ENCODE data around the gene PPIF. TPM values are rescaled to one million over a fixed set of nuclear protein-coding genes. Genes with fewer than 3 reads are reported as not detected.

The PPIF gene
- total RNA-seq, 2 donors from 2014 or later, result 59.4 to 82.3 TPM

DNA sequence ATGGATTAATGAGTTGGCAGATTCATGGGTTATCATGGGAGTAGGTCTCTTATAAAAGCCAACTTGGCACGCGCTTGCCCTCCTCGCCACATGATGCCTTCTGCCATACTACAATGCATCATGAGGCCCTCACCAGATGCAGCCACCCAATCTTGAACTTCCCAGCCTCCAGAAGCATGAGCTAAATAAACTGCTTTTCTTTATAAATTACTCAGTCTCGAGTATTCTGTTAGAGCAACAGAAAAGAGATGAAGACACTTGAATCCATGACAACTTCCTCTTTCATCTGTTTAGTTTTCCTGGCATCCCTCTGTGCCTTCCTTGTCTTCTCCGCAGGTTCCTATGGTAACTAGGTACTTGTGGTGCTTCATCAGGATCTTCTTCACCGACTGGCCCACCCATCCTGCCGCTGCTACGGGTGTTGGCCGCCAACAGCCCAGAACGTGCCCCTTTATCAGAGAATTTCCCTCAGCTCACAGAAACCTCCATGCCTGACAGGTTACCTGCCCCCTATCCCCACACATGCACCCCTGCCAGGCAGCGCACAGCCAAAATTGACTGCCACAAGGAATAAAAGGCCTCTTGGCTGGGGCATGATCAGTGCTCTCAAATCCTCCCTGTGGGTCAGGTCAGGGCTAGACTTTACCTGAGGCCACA, 28.0 kb upstream of the PPIF start:
- H3K4me3 Mint-ChIP-seq, result peak overlapping the region; percentile 84
- H3K27me3 Mint-ChIP-seq, result no peaks in the 10 kb centered on the region
- no peak for DNase-seq
- peak overlapping the region; percentile 96 for H3K27ac Mint-ChIP-seq
- peaks cover 69% of the 10 kb centered on the region for H3K4me1 Mint-ChIP-seq
- no peaks in the 10 kb centered on the region for H3K36me3 Mint-ChIP-seq (ENCODE audit: low read depth)
- H3K9me3 ChIP-seq (ENCODE audit: control insufficient read depth, low read length, poor library complexity, severe bottlenecking), result no peaks in the 10 kb centered on the region
- no peak for ATAC-seq

DNA sequence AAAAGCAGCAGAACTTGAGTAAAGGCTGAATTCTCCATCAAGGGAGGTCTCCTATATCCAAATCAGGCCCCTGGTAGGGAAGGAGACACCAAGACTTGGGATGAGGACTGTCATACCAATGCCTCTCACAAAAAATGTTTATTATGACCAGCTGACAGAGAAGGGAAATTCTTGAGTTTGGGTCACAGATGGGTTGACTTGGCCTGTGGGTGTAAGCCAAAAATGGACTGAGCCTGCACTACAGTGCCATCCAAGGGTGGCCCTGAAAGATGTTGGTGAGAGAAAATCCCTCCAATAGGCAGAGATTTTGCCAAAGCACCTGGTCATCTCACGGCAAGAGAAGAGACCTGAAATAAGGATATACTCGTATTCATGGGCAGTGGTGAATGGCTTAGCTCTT, 27.0 kb upstream of the PPIF start:
- no peaks in the 10 kb centered on the region for H3K9me3 ChIP-seq (ENCODE audit: control insufficient read depth, low read length, poor library complexity, severe bottlenecking)
- no peaks in the 10 kb centered on the region for H3K36me3 Mint-ChIP-seq (ENCODE audit: low read depth)
- no peak overlapping the region for H3K4me3 Mint-ChIP-seq
- no peaks in the 10 kb centered on the region for H3K27me3 Mint-ChIP-seq
- ATAC-seq, result no peak
- no peak for DNase-seq
- H3K27ac Mint-ChIP-seq, result peak overlapping the region; percentile 96
- H3K4me1 Mint-ChIP-seq, result peaks cover 72% of the 10 kb centered on the region

DNA sequence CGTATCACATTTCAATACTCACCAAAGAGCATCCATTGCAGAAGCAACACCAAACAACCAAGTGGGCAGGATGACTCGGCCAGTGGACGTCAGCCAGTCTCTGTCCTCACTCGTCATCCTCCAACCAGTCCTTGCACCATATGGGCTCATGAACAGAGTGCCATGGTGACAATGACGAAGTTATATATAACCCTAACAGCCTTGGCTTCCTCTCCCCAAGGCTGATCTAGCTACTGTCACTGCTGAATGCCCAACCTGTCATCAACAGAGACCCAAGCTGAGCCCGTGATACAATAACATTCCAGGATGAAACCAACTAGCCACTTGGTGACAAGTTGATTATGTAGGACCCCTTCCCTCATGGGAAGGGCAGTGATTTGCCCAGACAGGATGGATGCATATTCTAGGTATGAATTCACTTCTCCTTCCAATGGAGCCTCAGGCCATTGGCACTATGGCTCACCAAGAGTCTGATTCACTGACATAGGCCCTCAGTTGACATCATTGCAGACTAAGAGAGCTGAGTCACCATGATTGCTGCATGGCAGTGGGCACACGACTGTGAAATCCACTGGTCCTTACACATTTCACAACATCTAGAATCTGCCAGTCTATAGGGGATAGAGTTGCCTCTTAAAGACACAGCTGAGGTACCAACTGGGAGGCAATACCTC, 26.3 kb upstream of the PPIF start:
- Mint-ChIP-seq H3K4me1 (peaks cover 70% of the 10 kb centered on the region), H3K4me3 (no peak overlapping the region), H3K27ac (peak overlapping the region; percentile 96), H3K27me3 (no peaks in the 10 kb centered on the region), H3K36me3 (ENCODE audit: low read depth) (no peaks in the 10 kb centered on the region)
- ATAC-seq (no peak), DNase-seq (no peak)
- H3K9me3 ChIP-seq (ENCODE audit: control insufficient read depth, low read length, poor library complexity, severe bottlenecking), result no peaks in the 10 kb centered on the region

DNA sequence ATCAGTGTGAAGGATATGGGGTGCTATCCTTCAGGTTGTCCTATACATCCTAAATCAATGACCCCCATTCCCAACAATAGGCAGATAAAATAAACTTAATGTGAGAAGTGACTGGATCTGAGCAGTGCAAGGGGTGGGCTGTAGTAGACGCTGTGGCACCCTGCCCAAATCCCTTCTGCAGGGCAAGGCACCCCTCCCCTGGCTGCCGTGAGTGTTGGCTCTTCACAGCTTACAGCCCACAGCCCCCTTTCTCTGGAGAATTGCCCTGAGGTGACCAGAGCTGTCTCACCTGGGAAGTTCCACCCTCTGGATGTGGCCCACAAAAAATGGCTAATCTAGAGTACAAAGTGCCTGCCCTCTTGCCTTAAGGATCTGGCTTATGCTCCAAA, 25.8 kb upstream of the PPIF start:
- Mint-ChIP-seq H3K27me3 (no peaks in the 10 kb centered on the region), H3K36me3 (ENCODE audit: low read depth) (no peaks in the 10 kb centered on the region), H3K27ac (peak overlapping the region; percentile 97), H3K4me3 (no peak overlapping the region), H3K4me1 (peaks cover 68% of the 10 kb centered on the region)
- no peak for DNase-seq
- ATAC-seq, result no peak
- H3K9me3 ChIP-seq (ENCODE audit: control insufficient read depth, low read length, poor library complexity, severe bottlenecking), result no peaks in the 10 kb centered on the region

DNA sequence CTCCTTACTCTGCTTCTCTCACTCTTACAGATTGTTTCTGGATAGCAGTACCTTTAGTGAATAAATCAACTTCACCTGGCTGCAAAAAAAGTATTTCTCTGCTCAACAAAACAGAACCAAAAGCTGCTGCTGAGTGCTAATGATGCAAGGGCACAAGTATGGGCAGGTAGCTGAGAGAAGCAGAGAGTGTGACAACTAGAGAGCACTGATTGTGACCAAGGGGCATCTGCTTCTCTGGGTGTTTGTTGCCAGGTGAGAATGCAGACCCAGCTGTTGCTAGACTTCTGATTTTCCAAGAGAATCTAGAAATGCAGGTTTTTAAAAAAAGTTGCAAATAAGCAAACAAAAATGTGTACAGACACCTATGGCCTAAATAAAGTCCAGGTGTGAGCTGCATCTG, 25.3 kb upstream of the PPIF start:
- ATAC-seq, result no peak
- H3K9me3 ChIP-seq (ENCODE audit: control insufficient read depth, low read length, poor library complexity, severe bottlenecking), result no peaks in the 10 kb centered on the region
- no peak overlapping the region for H3K4me3 Mint-ChIP-seq

DNA sequence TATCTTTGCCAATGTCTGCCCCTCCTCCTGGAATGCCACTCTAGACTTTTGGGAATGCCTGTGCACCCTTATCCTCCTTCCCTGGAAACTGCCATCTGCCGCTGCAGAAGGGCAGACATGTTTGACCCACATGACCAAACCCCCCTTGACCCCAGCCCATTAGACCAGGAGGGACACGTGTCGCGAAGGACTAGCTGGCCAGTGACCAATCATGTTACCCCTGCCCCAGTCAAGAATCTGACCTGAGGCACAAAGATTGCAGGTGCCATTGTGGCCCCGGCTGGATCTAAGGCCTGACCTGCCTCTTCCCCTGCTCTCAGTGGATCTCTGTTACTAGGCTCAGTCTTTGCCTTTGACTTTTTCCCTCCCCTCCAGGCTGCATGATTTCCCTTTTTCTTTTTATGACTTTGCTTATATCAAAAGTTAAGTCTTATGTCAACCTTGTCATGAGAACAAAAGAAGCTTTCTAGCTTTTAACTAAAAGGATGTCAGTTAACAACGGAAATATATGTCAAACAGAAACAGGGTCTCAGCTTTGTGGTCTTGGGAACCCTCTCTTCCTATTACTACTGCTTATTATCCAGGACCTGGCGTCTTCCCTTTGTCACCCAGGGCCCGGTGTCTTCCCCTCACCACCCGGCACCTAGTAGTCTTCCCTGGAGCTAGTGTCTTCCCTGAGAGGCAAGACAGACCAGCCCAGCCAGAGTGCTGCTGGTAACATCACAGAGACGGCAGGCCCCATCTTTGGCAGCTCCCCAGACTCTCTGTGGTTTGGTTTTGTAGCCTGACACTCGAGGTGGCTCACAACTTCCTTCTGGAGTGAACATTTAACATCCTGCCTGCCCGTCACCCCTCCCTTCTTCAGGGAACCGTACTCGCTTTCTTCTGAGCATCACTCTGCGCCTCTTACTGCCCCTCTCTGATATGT, 24.4 kb upstream of the PPIF start:
- H3K27me3 Mint-ChIP-seq, result no peaks in the 10 kb centered on the region
- no peaks in the 10 kb centered on the region for H3K36me3 Mint-ChIP-seq (ENCODE audit: low read depth)
- H3K9me3 ChIP-seq (ENCODE audit: control insufficient read depth, low read length, poor library complexity, severe bottlenecking), result no peaks in the 10 kb centered on the region
- H3K4me1 Mint-ChIP-seq, result peaks cover 54% of the 10 kb centered on the region
- H3K27ac Mint-ChIP-seq, result peak overlapping the region; percentile 97
- peak; percentile 33 to 69 (median 68) for DNase-seq
- peak; percentile 97 for ATAC-seq
- H3K4me3 Mint-ChIP-seq, result peak overlapping the region; percentile 91

More for the DNA sequence above, 25.3 kb upstream of the PPIF start:
- H3K27ac Mint-ChIP-seq, result peak overlapping the region; percentile 97
- no peak for DNase-seq
- peaks cover 64% of the 10 kb centered on the region for H3K4me1 Mint-ChIP-seq
- no peaks in the 10 kb centered on the region for H3K36me3 Mint-ChIP-seq (ENCODE audit: low read depth)
- H3K27me3 Mint-ChIP-seq, result no peaks in the 10 kb centered on the region

DNA sequence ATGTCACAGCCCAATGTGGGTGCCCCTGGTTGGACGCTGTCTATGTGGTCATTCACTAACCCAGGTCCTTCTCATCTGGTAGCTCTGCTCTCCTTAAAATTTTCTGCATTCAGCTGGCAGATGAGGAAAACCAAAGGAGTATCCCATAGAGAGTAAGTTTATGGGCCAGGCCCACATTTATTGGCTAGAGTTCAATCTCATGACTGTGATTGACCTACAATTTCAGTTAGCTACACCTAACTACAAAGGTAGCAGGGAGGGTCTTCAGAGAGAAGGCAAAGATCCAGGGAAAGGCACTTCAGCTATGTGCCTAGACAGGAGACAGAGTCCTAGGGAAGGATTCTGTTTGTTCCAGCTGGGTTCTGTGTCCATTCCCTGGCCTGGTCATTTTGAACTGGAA, 23.7 kb upstream of the PPIF start:
- peak overlapping the region; percentile 91 for H3K4me3 Mint-ChIP-seq
- H3K4me1 Mint-ChIP-seq, result peaks cover 49% of the 10 kb centered on the region
- no peaks in the 10 kb centered on the region for H3K9me3 ChIP-seq (ENCODE audit: control insufficient read depth, low read length, poor library complexity, severe bottlenecking)
- H3K36me3 Mint-ChIP-seq (ENCODE audit: low read depth), result no peaks in the 10 kb centered on the region
- H3K27me3 Mint-ChIP-seq, result no peaks in the 10 kb centered on the region
- ATAC-seq (no peak), DNase-seq (no peak)
- peak overlapping the region; percentile 97 for H3K27ac Mint-ChIP-seq

DNA sequence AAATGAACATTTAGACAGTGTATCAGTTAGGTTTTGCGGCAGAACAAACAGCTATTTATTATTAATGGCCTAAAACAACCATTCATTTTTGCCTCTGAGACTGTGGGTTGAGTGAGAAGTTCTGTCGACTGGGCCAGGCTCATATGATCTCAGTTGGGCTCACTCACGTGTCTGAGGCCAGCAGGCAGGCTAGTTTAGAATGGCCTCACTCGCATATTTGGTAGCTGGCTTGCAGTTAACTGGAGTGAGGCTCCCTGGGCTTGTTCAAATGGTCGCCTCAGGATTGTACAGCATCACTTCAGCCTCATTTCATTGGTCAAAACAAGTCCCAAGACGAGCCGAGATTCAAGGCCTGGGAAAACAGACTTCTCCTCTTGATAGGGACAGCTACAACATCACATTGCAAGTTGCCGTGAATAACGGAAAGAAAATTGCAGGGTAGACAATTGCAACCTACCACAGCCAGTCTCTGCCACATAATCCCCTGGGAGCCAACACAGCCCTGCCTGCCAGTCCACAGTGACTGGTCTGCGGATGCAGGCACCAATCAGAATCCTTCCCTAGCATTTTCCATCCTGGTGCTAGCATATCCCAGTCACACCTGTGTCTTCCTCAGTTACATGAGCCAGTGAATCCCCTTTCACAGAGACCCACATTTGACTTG, 23.1 kb upstream of the PPIF start:
- Mint-ChIP-seq H3K27ac (peak overlapping the region; percentile 97), H3K4me3 (no peak overlapping the region), H3K27me3 (no peaks in the 10 kb centered on the region), H3K4me1 (peaks cover 45% of the 10 kb centered on the region), H3K36me3 (ENCODE audit: low read depth) (no peaks in the 10 kb centered on the region)
- ATAC-seq, result no peak
- no peaks in the 10 kb centered on the region for H3K9me3 ChIP-seq (ENCODE audit: control insufficient read depth, low read length, poor library complexity, severe bottlenecking)
- DNase-seq, result no peak

DNA sequence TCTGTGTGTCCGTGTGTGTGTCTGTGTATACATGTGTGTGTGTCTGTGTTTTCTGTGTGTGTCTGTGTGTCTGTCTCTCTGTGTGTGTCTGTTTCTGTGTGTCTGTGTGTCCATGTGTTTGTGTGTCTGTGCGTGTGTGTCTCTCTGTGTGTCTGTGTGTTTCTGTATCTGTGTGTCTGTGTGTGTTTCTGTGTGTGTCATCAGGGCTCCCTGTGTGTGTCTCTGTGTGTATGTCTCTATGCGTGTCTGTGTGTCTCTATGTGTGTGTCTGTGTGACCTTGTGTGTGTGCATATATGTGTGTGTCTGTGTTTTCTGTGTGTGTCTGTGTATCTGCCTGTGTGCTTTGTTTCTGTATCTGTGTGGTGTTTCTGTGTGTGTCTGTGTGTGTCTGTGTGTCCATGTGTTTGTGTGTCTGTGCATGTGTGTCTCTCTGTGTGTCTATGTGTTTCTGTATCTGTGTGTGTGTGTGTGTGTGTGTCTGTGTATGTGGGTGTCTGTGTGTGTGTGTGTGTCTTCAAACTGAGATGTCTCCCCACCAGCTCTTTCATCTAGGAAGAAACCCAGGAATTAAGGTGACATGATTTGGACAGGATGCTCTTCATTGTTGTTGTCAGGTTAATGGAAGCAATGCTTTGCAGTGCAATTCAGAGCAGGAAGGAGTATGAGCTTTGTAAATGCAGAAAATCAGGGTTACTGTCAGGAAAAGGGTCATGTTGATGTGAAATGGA, 20.7 kb upstream of the PPIF start:
- H3K36me3 Mint-ChIP-seq (ENCODE audit: low read depth), result no peaks in the 10 kb centered on the region
- H3K4me1 Mint-ChIP-seq, result peaks cover 42% of the 10 kb centered on the region
- DNase-seq, result no peak
- no peaks in the 10 kb centered on the region for H3K27me3 Mint-ChIP-seq
- ATAC-seq, result no peak
- no peaks in the 10 kb centered on the region for H3K9me3 ChIP-seq (ENCODE audit: control insufficient read depth, low read length, poor library complexity, severe bottlenecking)
- no peak overlapping the region for H3K27ac Mint-ChIP-seq
- H3K4me3 Mint-ChIP-seq, result no peak overlapping the region

DNA sequence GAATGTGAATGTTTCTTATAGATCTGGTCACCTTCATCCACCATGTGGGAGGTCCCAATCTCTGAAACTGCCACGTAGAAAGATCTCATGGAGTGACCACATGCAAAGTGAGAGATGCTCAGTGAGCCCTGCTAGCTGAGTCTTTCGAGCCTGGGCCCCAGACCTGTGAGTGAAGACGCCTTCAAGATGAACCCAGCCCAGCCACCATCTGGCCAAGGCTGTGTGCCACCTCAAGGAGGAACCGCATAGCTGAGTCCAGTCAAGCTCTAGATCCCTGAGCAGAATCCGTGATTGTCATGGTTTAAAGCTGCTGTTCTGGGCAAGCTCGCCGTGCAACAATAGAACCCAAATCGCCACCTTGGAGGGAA, 20.2 kb upstream of the PPIF start:
- H3K9me3 ChIP-seq (ENCODE audit: control insufficient read depth, low read length, poor library complexity, severe bottlenecking), result no peaks in the 10 kb centered on the region
- H3K27ac Mint-ChIP-seq, result no peak overlapping the region
- ATAC-seq (no peak), DNase-seq (no peak)
- H3K27me3 Mint-ChIP-seq, result no peaks in the 10 kb centered on the region
- H3K4me3 Mint-ChIP-seq, result no peak overlapping the region
- H3K4me1 Mint-ChIP-seq, result peaks cover 42% of the 10 kb centered on the region
- H3K36me3 Mint-ChIP-seq (ENCODE audit: low read depth), result no peaks in the 10 kb centered on the region

DNA sequence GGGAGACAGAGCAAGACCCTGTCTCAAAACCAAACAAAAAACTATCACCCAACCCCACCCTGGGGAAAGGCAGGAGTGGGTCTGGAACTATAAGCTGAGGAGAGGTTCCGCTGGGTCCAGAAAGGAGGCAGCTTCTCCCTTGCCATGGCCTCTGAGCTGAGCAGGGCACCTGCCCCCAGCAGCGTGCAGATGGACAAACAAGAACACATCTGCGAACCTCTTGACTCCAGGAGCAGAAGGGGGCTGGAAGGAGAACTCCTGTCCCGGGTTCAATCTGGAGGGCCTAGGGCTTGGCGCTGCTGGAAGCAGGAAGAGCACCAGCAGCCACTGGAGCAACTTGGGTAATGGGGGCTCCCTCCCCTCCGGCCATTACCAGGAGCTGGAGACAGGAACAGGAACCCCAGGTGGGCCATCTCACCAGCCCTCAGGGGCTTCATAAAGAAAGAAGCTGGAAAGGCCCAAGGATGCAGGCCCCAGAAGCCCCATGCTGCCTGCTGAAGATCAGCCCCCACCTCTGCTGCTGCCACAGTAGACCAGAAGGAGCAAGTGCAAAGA, 19.0 kb upstream of the PPIF start:
- DNase-seq (no peak), ATAC-seq (no peak)
- Mint-ChIP-seq H3K4me3 (no peak overlapping the region), H3K27me3 (no peaks in the 10 kb centered on the region), H3K4me1 (peaks cover 35% of the 10 kb centered on the region), H3K36me3 (ENCODE audit: low read depth) (no peaks in the 10 kb centered on the region), H3K27ac (no peak overlapping the region)
- no peaks in the 10 kb centered on the region for H3K9me3 ChIP-seq (ENCODE audit: control insufficient read depth, low read length, poor library complexity, severe bottlenecking)

DNA sequence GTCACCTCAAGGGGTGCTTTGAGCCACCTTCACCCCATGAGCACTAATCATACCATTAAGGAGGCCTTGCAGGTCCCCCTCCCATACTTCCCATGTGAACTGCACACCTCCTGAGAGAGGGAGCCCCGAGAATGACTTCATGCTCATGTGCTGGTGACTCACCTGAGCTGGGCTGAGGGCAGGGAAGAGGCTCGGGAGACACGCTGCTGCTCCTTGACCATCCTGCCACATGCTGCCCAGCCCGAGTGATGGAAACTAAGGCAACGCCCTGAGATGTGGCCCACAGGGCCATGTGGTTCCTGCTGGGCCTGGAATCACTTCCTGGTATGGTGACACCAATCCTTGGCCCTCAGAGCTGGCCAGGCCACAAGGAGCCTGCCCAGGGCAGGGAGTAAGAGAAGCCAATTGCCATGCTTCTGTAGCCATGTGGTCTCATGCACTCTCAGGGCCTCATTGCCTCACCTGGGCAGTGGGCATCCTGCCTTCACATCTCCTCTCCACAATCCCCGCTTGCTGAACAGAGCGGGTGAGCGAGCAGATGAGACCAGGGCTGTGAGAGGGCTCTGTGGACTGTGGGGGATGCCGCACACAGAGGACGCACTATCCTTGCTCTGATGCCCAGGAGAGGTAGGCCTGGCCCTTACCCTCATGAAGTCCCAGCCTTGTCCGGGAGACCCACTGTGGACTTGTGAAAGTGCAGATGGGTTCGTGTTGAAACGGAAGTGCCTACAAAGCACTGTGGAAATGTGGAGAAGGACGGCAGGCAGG, 18.3 kb upstream of the PPIF start:
- Mint-ChIP-seq H3K27me3 (no peaks in the 10 kb centered on the region), H3K27ac (peak overlapping the region; percentile 95), H3K4me1 (peaks cover 31% of the 10 kb centered on the region), H3K4me3 (no peak overlapping the region), H3K36me3 (ENCODE audit: low read depth) (peaks cover 2% of the 10 kb centered on the region)
- H3K9me3 ChIP-seq (ENCODE audit: control insufficient read depth, low read length, poor library complexity, severe bottlenecking), result no peaks in the 10 kb centered on the region
- DNase-seq, result no peak
- no peak for ATAC-seq
